ENCODE data around the gene XYLT1. TPM values are rescaled to one million over a fixed set of nuclear protein-coding genes. Genes with fewer than 3 reads are reported as not detected.

XYLT1 gene
- total and polyA plus RNA-seq, 2 of the 4 experiments (the other 2 are of a cell fraction), result 9.0 to 12.7 TPM

- Histone ChIP-seq H3K4me1 (ENCODE audit: control insufficient read depth, insufficient read depth, low read length) (no peaks in the 10 kb centered on the region), H2AK9ac (replicated peaks; ENCODE audit: low read depth, low read length, poor library complexity) (no peak overlapping the region), H3K27ac (ENCODE audit: insufficient read depth, low read length) (no peak overlapping the region), H3K9ac (ENCODE audit: low read depth, low read length) (no peak overlapping the region), H2BK120ac (ENCODE audit: low read depth, low read length) (no peak overlapping the region), H2BK15ac (ENCODE audit: low read depth, low read length) (no peak overlapping the region), H3K4me2 (ENCODE audit: low read depth, low read length) (no peak overlapping the region), H2AFZ (replicated peaks; ENCODE audit: low read length, poor library complexity) (no peak overlapping the region), H2BK20ac (ENCODE audit: low read depth, low read length) (no peak overlapping the region), H4K20me1 (ENCODE audit: insufficient read depth, low read length) (peaks cover 4% of the 10 kb centered on the region; the same call in 1 of the 2 replicates), H3K4me3 (ENCODE audit: insufficient read depth, low read depth, low read length) (no peak overlapping the region), H4K8ac (ENCODE audit: low read depth in 2 of 2, low read length in 2 of 2) (no peak overlapping the region), H2AK5ac (ENCODE audit: low read depth, low read length) (no peak overlapping the region), H4K5ac (ENCODE audit: low read depth, low read length) (no peak overlapping the region), H3K56ac (ENCODE audit: extremely low read depth, insufficient read depth, low read length) (no peak overlapping the region), H3K36me3 (ENCODE audit: control insufficient read depth, insufficient read depth, low read length) (no peaks in the 10 kb centered on the region), H3K27me3 (ENCODE audit: control insufficient read depth, insufficient read depth, low read length) (no peaks in the 10 kb centered on the region), H3K18ac (ENCODE audit: low read depth, low read length) (no peak overlapping the region), H3K4ac (ENCODE audit: low read depth, low read length) (no peak overlapping the region), H3K23ac (ENCODE audit: low read depth, low read length) (no peak overlapping the region), H3K79me1 (ENCODE audit: low read depth in 1 of 2, low read length in 2 of 2) (peaks cover 6 to 20% of the 10 kb centered on the region in 2 experiments; a peak in 3 of 4 replicates), H3K9me1 (ENCODE audit: insufficient read depth, low read length) (peaks cover 10% of the 10 kb centered on the region; the same call in 1 of the 2 replicates), H2BK5ac (ENCODE audit: low read depth, low read length, poor library complexity, severe bottlenecking) (no peak overlapping the region), H3K9me3 (ENCODE audit: control insufficient read depth, insufficient read depth, low read length) (no peaks in the 10 kb centered on the region), H4K91ac (ENCODE audit: insufficient read depth, low read depth, low read length) (no peak overlapping the region), H3K14ac (replicated peaks; ENCODE audit: low read depth, low read length) (no peak overlapping the region)
- TF ChIP-seq SMC3 (IDR thresholded peaks at IDR 0.05; ENCODE audit: low read depth, low read length) (no peak), USF2 (IDR thresholded peaks at IDR 0.05; ENCODE audit: low read depth, low read length) (no peak), RAD21 (IDR thresholded peaks at IDR 0.05; ENCODE audit: low read length) (no peak), RCOR1 (IDR thresholded peaks at IDR 0.05; ENCODE audit: insufficient replicate concordance, low read length) (no peak), MXI1 (IDR thresholded peaks at IDR 0.05; ENCODE audit: borderline replicate concordance, low read depth, low read length) (no peak), RFX5 (IDR thresholded peaks at IDR 0.05; ENCODE audit: low read depth, low read length) (no peak), CHD1 (IDR thresholded peaks at IDR 0.05; ENCODE audit: low read depth, low read length) (no peak), CTCF (conservative IDR thresholded peaks at IDR 0.05; ENCODE audit: low read depth, low read length) (no peak), FOS (IDR thresholded peaks at IDR 0.05; ENCODE audit: low read depth, low read length) (no peak), MAZ (IDR thresholded peaks at IDR 0.05; ENCODE audit: borderline replicate concordance, low read depth, low read length) (no peak), NFE2L2 (IDR thresholded peaks at IDR 0.05; ENCODE audit: low read depth, low read length) (no peak), BHLHE40 (IDR thresholded peaks at IDR 0.05; ENCODE audit: low read depth, low read length) (no peak), CEBPB (IDR thresholded peaks at IDR 0.05; ENCODE audit: low read depth, low read length) (no peak), POLR2A (IDR thresholded peaks at IDR 0.05; ENCODE audit: low read depth, low read length) (no peak), ELK1 (IDR thresholded peaks at IDR 0.05; ENCODE audit: borderline replicate concordance, low read depth, low read length) (no peak), MAFK (IDR thresholded peaks at IDR 0.05; ENCODE audit: low read depth, low read length) (no peak)
- 33% methylated on average over 1 of the region's 7 CpGs; no CpG with 5 or more reads in 1 of the 2 experiments for WGBS, 2 experiments (ENCODE audit: extremely low coverage in 2 of 2, insufficient read length in 1 of 2)
- POLR2A ChIA-PET (ENCODE audit: unreplicated experiment), result no interaction called here
- dilution Hi-C loops (cut with HindIII; ENCODE audit: low sequenced_read_pairs, unreplicated experiment) (no loop called here), in situ Hi-C loops (cut with MboI; ENCODE audit: low sequenced_read_pairs) (no loop called here), intact Hi-C loops (cut with micrococcal nuclease) (no loop called here)
- DNase-seq, result no peak
- ATAC-seq (ENCODE audit: low read depth), result no peak
- CTCF ChIA-PET, result interaction anchor here (0.6 to 1.2 kb wide), 3 partner anchors 11 to 48 kb away, joined by 3 to 5 read pairs (median 3); no protein-coding TSS in a partner anchor
- BruUV-seq (replicated peaks), result no TSS peak
Measured at GRCh38 chr16:17296431-17296830, 174.3 kb downstream of the XYLT1 start.
